Measurements from ENCODE around the gene TIAM2.
A peak's percentile ranks its signal among the peaks of the same experiment; 100 is the strongest.
"Not testable (repeated sequence)": the region's sequence is repeated elsewhere in the genome, so short reads cannot be mapped to it uniquely, and the experiment has no call there.

The TIAM2 gene

GRCh38 chr6:155212106-155212505 is 217.0 kb downstream of the TIAM2 start:
- no peak for DNase-seq

GRCh38 chr6:155212616-155213380 is 217.7 kb downstream of the TIAM2 start:
- no peak for DNase-seq

- DNase-seq = no peak
These were observed 218.7 kb downstream of the TIAM2 start for GRCh38 chr6:155213611-155214372.

GRCh38 chr6:155215906-155216305 is 220.8 kb downstream of the TIAM2 start:
- DNase-seq = no peak

GRCh38 chr6:155216312-155217046 is 221.4 kb downstream of the TIAM2 start:
- no peak for DNase-seq

GRCh38 chr6:155218711-155219110 is 223.6 kb downstream of the TIAM2 start:
- DNase-seq = not testable (repeated sequence)

- DNase-seq = no peak
These were observed 224.2 kb downstream of the TIAM2 start for GRCh38 chr6:155219299-155219698.

- no peak for DNase-seq
These were observed 224.8 kb downstream of the TIAM2 start for GRCh38 chr6:155219858-155220301.

GRCh38 chr6:155221086-155221485 is 226.0 kb downstream of the TIAM2 start:
- no peak for DNase-seq

- no peak for DNase-seq
These were observed 227.4 kb downstream of the TIAM2 start for GRCh38 chr6:155222506-155222905.

- DNase-seq = peak; percentile 71
These were observed 228.7 kb downstream of the TIAM2 start for GRCh38 chr6:155223646-155224451.

- DNase-seq = peak; percentile 9
These were observed 229.5 kb downstream of the TIAM2 start for GRCh38 chr6:155224618-155225017.

- DNase-seq = no peak
These were observed 231.9 kb downstream of the TIAM2 start for GRCh38 chr6:155227046-155227445.

- DNase-seq = no peak
These were observed 233.5 kb downstream of the TIAM2 start for GRCh38 chr6:155228546-155229166.

- DNase-seq = not testable (repeated sequence)
These were observed 235.9 kb downstream of the TIAM2 start for GRCh38 chr6:155230975-155231374.

GRCh38 chr6:155232848-155233247 is 237.7 kb downstream of the TIAM2 start:
- DNase-seq = no peak

GRCh38 chr6:155234167-155234566 is 239.1 kb downstream of the TIAM2 start:
- no peak for DNase-seq

- no peak for DNase-seq
These were observed 239.6 kb downstream of the TIAM2 start for GRCh38 chr6:155234687-155235086.

GRCh38 chr6:155235087-155235486 is 240.0 kb downstream of the TIAM2 start:
- no peak for DNase-seq

- DNase-seq = no peak
These were observed 242.5 kb downstream of the TIAM2 start for GRCh38 chr6:155237613-155238012.

- DNase-seq = no peak
These were observed 245.9 kb downstream of the TIAM2 start for GRCh38 chr6:155240905-155241600.
